Liver (tissue), 9 donors: ENCODE measurements around the gene CBFA2T3. TPM values are rescaled to one million over a fixed set of nuclear protein-coding genes. Genes with fewer than 3 reads are reported as not detected.

Source experiments
- DNase-seq: peaks from one replicate; pipeline ENCODE4 v3.0.0-alpha.2; 2017; ENCODE audit warnings: low spot score
- H3K27ac ChIP-seq, 2 donors: one replicate each; pipeline ENCODE4 v1.7.0; 2013; ENCODE audit warnings: inconsistent platforms in 2 of 2, low read length in 2 of 2, control low read depth in 1 of 2, low read depth in 1 of 2, mild to moderate bottlenecking in 1 of 2
- H3K27me3 ChIP-seq, 4 donors: one replicate each; pipeline versions ENCODE4 v1.6.1 to v1.7.0; 2013; ENCODE audit warnings: low read length in 3 of 4, inconsistent platforms in 1 of 4, mild to moderate bottlenecking in 1 of 4, moderate library complexity in 1 of 4; ENCODE audit not compliant: control insufficient read depth in 4 of 4, insufficient read depth in 4 of 4
- H3K36me3 ChIP-seq, 4 donors: one replicate each; pipeline versions ENCODE4 v1.6.1 to v1.7.0; 2013; ENCODE audit warnings: low read length in 3 of 4, mild to moderate bottlenecking in 3 of 4, low read depth in 1 of 4, moderate library complexity in 1 of 4; ENCODE audit not compliant: control insufficient read depth in 4 of 4, insufficient read depth in 3 of 4
- H3K4me1 ChIP-seq, 4 donors: one replicate each; pipeline versions ENCODE4 v1.6.1 to v1.7.0; 2013; ENCODE audit warnings: low read length in 3 of 4, mild to moderate bottlenecking in 3 of 4, moderate library complexity in 1 of 4; ENCODE audit not compliant: control insufficient read depth in 4 of 4, insufficient read depth in 4 of 4
- H3K4me3 ChIP-seq, 3 donors: one replicate each; pipeline versions ENCODE4 v1.6.1 to v1.7.0; 2013; ENCODE audit warnings: low read length in 3 of 3, control low read depth in 1 of 3, low read depth in 1 of 3, mild to moderate bottlenecking in 1 of 3
- H3K9ac ChIP-seq, 2 donors: one replicate each; pipeline ENCODE4 v1.7.0; 2013; ENCODE audit warnings: low read length in 2 of 2, mild to moderate bottlenecking in 2 of 2, moderate library complexity in 2 of 2, control low read depth in 1 of 2, low read depth in 1 of 2
- H3K9me3 ChIP-seq, 4 donors: one replicate each; pipeline versions ENCODE4 v1.6.1 to v1.7.0; 2013; ENCODE audit warnings: low read length in 3 of 4; ENCODE audit not compliant: control insufficient read depth in 4 of 4
- ATF3 ChIP-seq: IDR thresholded peaks from 2 replicates; pipeline ENCODE4 v1.6.1; 2016; ENCODE audit warnings: antibody characterized with exemption
- CTCF ChIP-seq: fragments of 150-350 bp; IDR thresholded peaks from 2 replicates; pipeline ENCODE4 v1.5.1; 2017; ENCODE audit warnings: improper control_type of control experiment, low read depth, low read length; ENCODE audit not compliant: missing input control
- EGR1 ChIP-seq, 2 donors: IDR thresholded peaks; 2 replicates each; pipeline ENCODE4 v1.6.1; 2016 to 2018; ENCODE audit warnings: antibody characterized with exemption in 2 of 2, low read depth in 2 of 2
- FOXA2 ChIP-seq: IDR thresholded peaks from 2 replicates; pipeline ENCODE4 v1.6.1; 2016; ENCODE audit warnings: antibody characterized with exemption
- HNF4A ChIP-seq, 2 donors: conservative IDR thresholded peaks; 2 replicates each; pipeline ENCODE4 v1.6.1; 2016; ENCODE audit warnings: antibody characterized with exemption in 2 of 2, mild to moderate bottlenecking in 2 of 2
- HNF4G ChIP-seq: IDR thresholded peaks from 2 replicates; pipeline ENCODE4 v1.6.1; 2016; ENCODE audit warnings: antibody characterized with exemption
- MAX ChIP-seq: IDR thresholded peaks from 2 replicates; pipeline ENCODE4 v1.6.1; 2016; ENCODE audit warnings: antibody characterized with exemption
- NR2F2 ChIP-seq: IDR thresholded peaks from 2 replicates; pipeline ENCODE4 v1.6.1; 2016; ENCODE audit warnings: antibody characterized with exemption
- RAD21 ChIP-seq, 2 donors: IDR thresholded peaks; 2 replicates each; pipeline ENCODE4 v1.6.1; 2016; ENCODE audit warnings: antibody characterized with exemption in 2 of 2, mild to moderate bottlenecking in 2 of 2
- REST ChIP-seq: IDR thresholded peaks from 2 replicates; pipeline ENCODE4 v1.6.1; 2016; ENCODE audit warnings: antibody characterized with exemption, mild to moderate bottlenecking
- SP1 ChIP-seq: IDR thresholded peaks from 2 replicates; pipeline ENCODE4 v1.6.1; 2018; ENCODE audit warnings: antibody characterized with exemption, mild to moderate bottlenecking
- TAF1 ChIP-seq: conservative IDR thresholded peaks from 2 replicates; pipeline ENCODE4 v1.6.1; 2016; ENCODE audit warnings: antibody characterized with exemption, mild to moderate bottlenecking
- YY1 ChIP-seq: IDR thresholded peaks from 2 replicates; pipeline ENCODE4 v1.6.1; 2016; ENCODE audit warnings: antibody characterized with exemption, mild to moderate bottlenecking
- ZBTB33 ChIP-seq: IDR thresholded peaks from 2 replicates; pipeline ENCODE4 v1.6.1; 2016; ENCODE audit warnings: antibody characterized with exemption
- WGBS: extraction: QIAGEN DNeasy Blood & Tissue Kit; methylation state at CpG from one replicate; pipeline ENCODE4 v1.1.7; 2013; 5-methylcytosine and 5-hydroxymethylcytosine counted together
- polyA plus RNA-seq, 2 donors: library from polyadenylated mRNA; stranded (reverse) in 1 of 2; unstranded in 1 of 2; fragments of 200-250 nt in 1 of 2; fragments of >200 nt in 1 of 2; fragmentation: Nextera tagmentation in 1 of 2; extraction: Ambion mirVana in 1 of 2; gene quantifications; one replicate each; pipeline versions ENCODE4 v1.2.1 to v1.2.3, GENCODE V29; 2013 to 2015
- total RNA-seq, 2 donors: library from RNA; depleted of rRNA; stranded (reverse); fragments of >200 nt; gene quantifications; one replicate each; pipeline ENCODE4 v1.2.3, GENCODE V29; 2014
- donor health status: healthy.
- donor health status: healthy.
- donor health status: healthy.
- donor health status: healthy.
- donor health status: healthy.

Gene CBFA2T3
- total and polyA plus RNA-seq, 4 donors, result 1.4 to 4.5 (median 3.1) TPM

DNA sequence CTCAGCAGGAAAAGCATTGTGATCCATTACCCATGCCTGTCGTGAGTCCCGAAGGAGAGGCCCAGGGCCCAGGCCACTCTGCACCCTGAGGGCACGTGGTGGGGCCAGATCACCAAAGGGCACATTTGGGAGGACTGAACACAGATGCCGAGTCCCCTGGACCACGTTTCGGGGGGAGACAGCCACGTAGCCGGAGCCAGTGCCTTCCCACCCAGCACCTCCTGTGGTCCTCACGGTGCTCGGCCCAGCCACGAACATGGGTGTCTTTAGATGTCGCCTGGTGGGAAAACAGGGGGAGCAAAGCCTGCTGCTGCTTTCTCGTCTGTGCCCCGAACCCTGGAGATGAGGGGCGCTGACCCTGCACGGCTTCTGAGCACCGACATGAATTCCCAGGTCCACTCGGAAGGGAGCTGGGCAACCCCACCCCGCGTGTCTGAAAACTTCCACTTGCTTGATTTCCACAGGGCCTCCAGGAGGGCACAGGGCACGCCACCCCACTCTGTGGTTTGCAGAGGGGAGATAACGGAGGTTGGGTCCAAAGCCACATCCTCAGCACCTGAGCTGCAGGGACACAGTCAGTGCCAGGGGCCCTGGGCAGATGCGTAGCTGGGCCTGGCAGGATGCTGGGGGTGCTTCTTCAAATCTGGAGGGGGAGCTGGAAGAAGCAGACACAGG, 14.4 kb downstream of the CBFA2T3 start:
- TF ChIP-seq RAD21 (IDR thresholded peaks at IDR 0.05), result no peak
- no peak for TF ChIP-seq YY1
- no peak for TF ChIP-seq NR2F2
- TF ChIP-seq EGR1 (IDR thresholded peaks at IDR 0.05; ENCODE audit: low read depth in 2 of 2), result no peak
- H3K4me1 ChIP-seq, result peaks cover 0 to under 1% (median 0%) of the 10 kb centered on the region in 4 donors
- no peak overlapping the region for H3K27ac ChIP-seq
- no peaks in the 10 kb centered on the region for H3K27me3 ChIP-seq
- 83% methylated on average over 23 of the region's 23 CpGs for WGBS
- no peak overlapping the region for H3K9ac ChIP-seq
- peaks cover 0 to 3% (median 0%) of the 10 kb centered on the region in 4 donors for H3K9me3 ChIP-seq
- DNase-seq, result no peak
- H3K4me3 ChIP-seq, result no peak overlapping the region
- H3K36me3 ChIP-seq, result no peaks in the 10 kb centered on the region

DNA sequence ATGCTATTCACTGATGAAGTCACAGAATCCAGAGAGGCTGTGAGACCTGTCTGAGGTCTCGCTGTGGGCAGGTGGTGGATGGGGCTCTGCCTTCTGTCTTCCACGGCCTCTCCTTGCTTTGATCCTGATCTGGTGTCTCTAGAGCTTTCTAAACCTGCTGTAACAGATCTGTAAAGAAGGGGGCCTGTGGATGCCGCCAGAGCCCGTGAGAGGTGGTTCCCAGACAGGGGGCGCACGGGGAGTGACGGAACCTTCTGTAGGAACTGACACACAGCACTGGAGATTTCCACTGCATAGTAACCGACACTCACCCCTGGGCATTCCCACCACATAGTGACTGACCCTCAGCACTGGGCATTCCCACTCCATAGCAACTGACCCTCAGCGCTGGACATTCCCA, 16.0 kb downstream of the CBFA2T3 start:
- 87% methylated on average over 9 of the region's 9 CpGs for WGBS
- no peak overlapping the region for H3K9ac ChIP-seq
- peaks cover 0 to 3% (median 0%) of the 10 kb centered on the region in 4 donors for H3K9me3 ChIP-seq
- TF ChIP-seq HNF4G (no peak), HNF4A (conservative IDR thresholded peaks at IDR 0.05) (no peak), REST (no peak), ATF3 (no peak), TAF1 (no peak), RAD21 (IDR thresholded peaks at IDR 0.05) (no peak), FOXA2 (no peak), SP1 (no peak), ZBTB33 (no peak), MAX (no peak), EGR1 (IDR thresholded peaks at IDR 0.05; ENCODE audit: low read depth in 2 of 2) (no peak), YY1 (no peak), CTCF (no peak), NR2F2 (no peak)
- H3K4me3 ChIP-seq, result no peak overlapping the region
- peaks cover 0 to 2% (median 0%) of the 10 kb centered on the region in 4 donors for H3K4me1 ChIP-seq
- no peaks in the 10 kb centered on the region for H3K27me3 ChIP-seq
- H3K27ac ChIP-seq, result no peak overlapping the region
- no peaks in the 10 kb centered on the region for H3K36me3 ChIP-seq
- DNase-seq, result no peak
